H1 (cell line): ENCODE results near the gene DUSP2. TPM values are rescaled to one million over a fixed set of nuclear protein-coding genes. Genes with fewer than 3 reads are reported as not detected.

Experiments used
- CTCF ChIA-PET: fragments of 300-600 bp; sonication (Branson Sonifier 250); formaldehyde crosslinking; loops from one replicate; lab custom pipeline; 2021; ENCODE audit not compliant: partially characterized antibody; lab: Charles Lee
- POLR2A ChIA-PET: fragments of 300-600 bp; sonication (Branson Sonifier 250); formaldehyde crosslinking; loops from one replicate; lab custom pipeline; 2021; ENCODE audit warnings: inconsistent platforms; ENCODE audit not compliant: partially characterized antibody; lab: Charles Lee
- DNase-seq, 2 experiments: peaks; one replicate each; pipeline versions ENCODE4 v3.0.0 to v3.0.0-alpha.2; 2010 to 2022; ENCODE audit warnings: low spot score in 2 of 2, low read depth in 1 of 2, mixed read lengths in 1 of 2
- FAIRE-seq: peaks from 2 replicates; lab custom pipeline; 2011; peaks lifted over from hg19 to GRCh38; lab: Jason Lieb, UNC
- H2AFZ ChIP-seq: 2 replicates; pipeline ENCODE4 v1.8.1; 2012; ENCODE audit warnings: low read length, inconsistent platforms
- H2AK5ac ChIP-seq: 2 replicates; pipeline ENCODE4 v1.6.1; 2013; ENCODE audit warnings: low read depth, low read length
- H2BK120ac ChIP-seq: replicated peaks from 2 replicates; pipeline ENCODE3; 2013; ENCODE audit warnings: low read depth, low read length, inconsistent platforms
- H2BK12ac ChIP-seq: 2 replicates; pipeline ENCODE4 v1.6.1; 2013; ENCODE audit warnings: low read depth, low read length
- H2BK15ac ChIP-seq: 2 replicates; pipeline ENCODE4 v1.6.1; 2013; ENCODE audit warnings: low read length
- H2BK20ac ChIP-seq: 2 replicates; pipeline ENCODE4 v1.6.1; 2013; ENCODE audit warnings: low read length
- H2BK5ac ChIP-seq: 2 replicates; pipeline ENCODE4 v1.6.1; 2013; ENCODE audit warnings: low read depth, low read length
- H3K14ac ChIP-seq: 2 replicates; pipeline ENCODE4 v1.6.1; 2013; ENCODE audit warnings: inconsistent platforms; ENCODE audit not compliant: insufficient read length
- H3K18ac ChIP-seq: 2 replicates; pipeline ENCODE4 v1.6.1; 2013; ENCODE audit warnings: low read length; ENCODE audit errors: extremely low read depth
- H3K23ac ChIP-seq: 2 replicates; pipeline ENCODE4 v1.6.1; 2013; ENCODE audit warnings: inconsistent platforms; ENCODE audit not compliant: insufficient read length
- H3K23me2 ChIP-seq: 2 replicates; pipeline ENCODE4 v1.6.1; 2013; ENCODE audit warnings: low read depth, low read length
- H3K27ac ChIP-seq: 2 replicates; pipeline ENCODE4 v1.6.1; 2011; ENCODE audit warnings: low read depth, low read length, inconsistent platforms
- H3K27me3 ChIP-seq, 4 experiments: replicated peaks in 1 of 4; 1 replicate in 1 of 4; 2 replicates in 3 of 4; pipeline versions ENCODE4 v1.6.1 to v1.8.1; 2011 to 2013; ENCODE audit warnings: low read length in 3 of 4, mild to moderate bottlenecking in 3 of 4, inconsistent platforms in 2 of 4, mixed read lengths in 2 of 4, moderate library complexity in 1 of 4; ENCODE audit not compliant: control insufficient read depth in 3 of 4, insufficient read depth in 3 of 4; ENCODE audit errors: extremely low read depth in 1 of 4
- H3K36me3 ChIP-seq, 4 experiments: 2 replicates each; pipeline versions ENCODE4 v1.6.1 to v1.8.1; 2011 to 2013; ENCODE audit warnings: mild to moderate bottlenecking in 4 of 4, low read length in 3 of 4, moderate library complexity in 2 of 4, control low read depth in 1 of 4, inconsistent platforms in 1 of 4; ENCODE audit not compliant: insufficient read depth in 4 of 4, control insufficient read depth in 2 of 4
- H3K4ac ChIP-seq: replicated peaks from 2 replicates; pipeline ENCODE3; 2013; ENCODE audit warnings: low read length, low read depth, mixed read lengths, inconsistent platforms; ENCODE audit not compliant: insufficient read length
- H3K4me1 ChIP-seq, 4 experiments: replicated peaks in 1 of 4; 1 replicate in 1 of 4; 2 replicates in 3 of 4; pipeline versions ENCODE4 v1.6.1 to v1.8.1; 2011 to 2013; ENCODE audit warnings: low read length in 3 of 4, inconsistent platforms in 2 of 4, mixed read lengths in 1 of 4; ENCODE audit not compliant: insufficient read depth in 4 of 4, control insufficient read depth in 3 of 4
- H3K4me2 ChIP-seq, 2 experiments: 2 replicates each; pipeline versions ENCODE4 v1.6.1 to v1.8.1; 2011 to 2013; ENCODE audit warnings: low read depth in 2 of 2, low read length in 2 of 2, control low read depth in 1 of 2, inconsistent platforms in 1 of 2, mild to moderate bottlenecking in 1 of 2; ENCODE audit not compliant: insufficient read depth in 1 of 2
- H3K4me3 ChIP-seq, 4 experiments: fragments of 200-600, 300-600 bp in 1 of 4; sonication (generic), shearing (Covaris generic), sonication (Bioruptor Twin) in 1 of 4; 2 replicates each; pipeline versions ENCODE4 v1.5.1 to v1.8.1; 2011 to 2016; ENCODE audit warnings: low read length in 4 of 4, low read depth in 3 of 4, control low read depth in 2 of 4, inconsistent platforms in 2 of 4, mild to moderate bottlenecking in 2 of 4, mixed read lengths in 1 of 4, moderate library complexity in 1 of 4; ENCODE audit not compliant: insufficient read depth in 2 of 4; ENCODE audit errors: extremely low read depth in 1 of 4
- H3K56ac ChIP-seq: replicated peaks from 2 replicates; pipeline ENCODE3; 2013; ENCODE audit warnings: low read depth, mild to moderate bottlenecking, mixed read lengths, low read length, inconsistent platforms; ENCODE audit not compliant: insufficient read length
- H3K79me1 ChIP-seq: 2 replicates; pipeline ENCODE4 v1.6.1; 2013; ENCODE audit warnings: low read depth, low read length, control low read depth
- H3K79me2 ChIP-seq, 2 experiments: 2 replicates each; pipeline versions ENCODE4 v1.6.1 to v1.8.1; 2012 to 2013; ENCODE audit warnings: low read length in 2 of 2, mild to moderate bottlenecking in 2 of 2, inconsistent platforms in 1 of 2; ENCODE audit not compliant: insufficient read depth in 2 of 2, control insufficient read depth in 1 of 2
- H3K9ac ChIP-seq, 4 experiments: replicated peaks in 1 of 4; 1 replicate in 1 of 4; 2 replicates in 3 of 4; pipeline versions ENCODE4 v1.6.1 to v1.8.1; 2011 to 2013; ENCODE audit warnings: low read depth in 3 of 4, low read length in 3 of 4, control low read depth in 2 of 4, mild to moderate bottlenecking in 2 of 4, moderate library complexity in 2 of 4, inconsistent platforms in 1 of 4; ENCODE audit errors: extremely low read depth in 1 of 4
- H3K9me3 ChIP-seq, 2 experiments: 2 replicates each; pipeline versions ENCODE4 v1.6.1 to v1.8.1; 2012 to 2013; ENCODE audit warnings: mild to moderate bottlenecking in 2 of 2, moderate library complexity in 2 of 2, control low read depth in 1 of 2, inconsistent platforms in 1 of 2, low read depth in 1 of 2, low read length in 1 of 2, mixed read lengths in 1 of 2; ENCODE audit not compliant: insufficient read depth in 2 of 2
- H4K20me1 ChIP-seq, 2 experiments: replicated peaks in 1 of 2; 2 replicates each; pipeline versions ENCODE3 to v1.8.1; 2011 to 2013; ENCODE audit warnings: inconsistent platforms in 2 of 2, low read length in 2 of 2, mild to moderate bottlenecking in 1 of 2; ENCODE audit not compliant: insufficient read depth in 2 of 2, control insufficient read depth in 1 of 2
- H4K5ac ChIP-seq: 2 replicates; pipeline ENCODE4 v1.6.1; 2013; ENCODE audit warnings: low read length, low read depth, mixed read lengths, inconsistent platforms; ENCODE audit not compliant: insufficient read length
- H4K8ac ChIP-seq: 2 replicates; pipeline ENCODE4 v1.8.0; 2013; ENCODE audit warnings: mild to moderate bottlenecking, moderate library complexity, low read length, inconsistent platforms; ENCODE audit not compliant: insufficient read depth; ENCODE audit errors: extremely low read depth
- H4K91ac ChIP-seq: replicated peaks from 2 replicates; pipeline ENCODE3; 2013; ENCODE audit warnings: low read length, mixed read lengths, inconsistent platforms; ENCODE audit not compliant: insufficient read length
- CBX8 ChIP-seq: fragments of 300-800, 300-1000 bp; sonication (generic); IDR thresholded peaks from 2 replicates; pipeline ENCODE4 v1.7.1; 2016; ENCODE audit warnings: low read depth, low read length, borderline replicate concordance
- CHD2 ChIP-seq: IDR thresholded peaks from 2 replicates; pipeline ENCODE4 v1.6.1; 2012; ENCODE audit warnings: low read length, improper control_type of control experiment
- CTCF ChIP-seq, 3 experiments: IDR thresholded peaks; 1 replicate in 2 of 3; 2 replicates in 1 of 3; pipeline versions ENCODE4 v1.5.1 to v1.6.1; 2011; ENCODE audit warnings: low read length in 3 of 3, mild to moderate bottlenecking in 3 of 3, inconsistent platforms in 2 of 3, low read depth in 1 of 3, moderate library complexity in 1 of 3; ENCODE audit not compliant: insufficient read depth in 1 of 3; ENCODE audit errors: control extremely low read depth in 1 of 3
- EGR1 ChIP-seq: IDR thresholded peaks from 2 replicates; pipeline ENCODE4 v1.6.1; 2011; ENCODE audit warnings: low read depth, low read length, borderline replicate concordance
- GTF2F1 ChIP-seq: IDR thresholded peaks from 2 replicates; pipeline ENCODE4 v1.6.1; 2012; ENCODE audit warnings: low read depth, low read length, improper control_type of control experiment, borderline replicate concordance
- SIN3A ChIP-seq, 2 experiments: IDR thresholded peaks in 1 of 2; conservative IDR thresholded peaks in 1 of 2; 2 replicates each; pipeline ENCODE4 v1.6.1; 2011 to 2012; ENCODE audit warnings: low read length in 2 of 2, improper control_type of control experiment in 1 of 2, low read depth in 1 of 2, mild to moderate bottlenecking in 1 of 2
- TAF7 ChIP-seq: optimal IDR thresholded peaks from 2 replicates; pipeline ENCODE3; 2011; ENCODE audit warnings: low read depth, mild to moderate bottlenecking, inconsistent platforms, low read length, moderate library complexity, borderline replicate concordance
- WGBS, 2 experiments: shearing (Covaris generic) in 1 of 2; methylation state at CpG; one replicate each; pipeline versions ENCODE4 v1.1.6 to v1.1.7; 2013 to 2015; ENCODE audit warnings: low lambda C conversion rate in 2 of 2, mixed read lengths in 2 of 2, inconsistent platforms in 1 of 2, low coverage in 1 of 2, missing lambda C conversion rate in 1 of 2; ENCODE audit not compliant: insufficient replicate concordance in 2 of 2, insufficient coverage in 1 of 2, insufficient read length in 1 of 2; ENCODE audit errors: extremely low coverage in 1 of 2, missing lambda C conversion rate in 1 of 2; 5-methylcytosine and 5-hydroxymethylcytosine counted together
- polyA plus RNA-seq, 7 experiments: library from polyadenylated mRNA; depleted of rRNA in 3 of 7; stranded (reverse) in 5 of 7; unstranded in 2 of 7; fragments of >200 nt in 5 of 7; fragments of 200-250 nt in 2 of 7; gene quantifications; 1 replicate in 5 of 7; 2 replicates in 1 of 7; 4 replicates in 1 of 7; pipeline versions ENCODE4 v1.2.1 to v1.2.3, GENCODE V29; 2011 to 2013; ENCODE audit warnings: missing spikeins in 2 of 7, mixed read lengths in 2 of 7
- total RNA-seq: library from RNA; stranded (reverse); fragmentation: NEBNext Ultra II Directional; extraction: Animal tissue kit (Norgen Biotek cat#: 25700); gene quantifications from 2 replicates; pipeline ENCODE4 v1.2.1, GENCODE V29; 2021

Gene DUSP2
- total and polyA plus RNA-seq, 2 of the 8 experiments (the other 6 are each of a cell fraction or from before 2014, with no cell fraction given): 10.1 to 10.4 TPM

GRCh38 chr2:96153991-96154431 is 8.8 kb upstream of the DUSP2 start:
- DNase-seq (no peak), FAIRE-seq (no peak)
- H4K8ac ChIP-seq: no peak overlapping the region
- no peaks in the 10 kb centered on the region for H3K36me3 ChIP-seq
- peak overlapping the region; percentile 61; the same call in 1 of the 2 replicates for H2BK20ac ChIP-seq
- H3K18ac ChIP-seq: no peak overlapping the region
- no peak overlapping the region for H4K5ac ChIP-seq
- no peaks in the 10 kb centered on the region for H4K20me1 ChIP-seq
- ChIA-PET CTCF (interaction anchor here (1.0 to 10.1 kb wide), 4 partner anchors 10 to 114 kb away, joined by 4 to 98 read pairs (median 27); partner anchors contain the start of gene ASTL), POLR2A (interaction anchor here (0.6 to 1.5 kb wide), 2 partner anchors 15 to 25 kb away, joined by 3 to 4 read pairs; partner anchors contain the start of gene ASTL)
- no peak overlapping the region for H3K4me3 ChIP-seq
- 76% methylated on average over 5 of the region's 7 CpGs; no CpG with 5 or more reads in 1 of the 2 experiments for WGBS, 2 experiments
- H3K4me2 ChIP-seq: no peak overlapping the region
- H2AFZ ChIP-seq: no peak overlapping the region; the same call in 1 of the 2 replicates
- peak overlapping the region; percentile 73 for H3K4ac ChIP-seq
- no peak overlapping the region for H4K91ac ChIP-seq
- no peak overlapping the region for H3K27ac ChIP-seq
- H2BK12ac ChIP-seq: 0 out of 2 replicates have a peak overlapping the region, but pooled peaks have one; percentile 43
- no peak overlapping the region for H3K9ac ChIP-seq
- no peak overlapping the region for H2BK120ac ChIP-seq
- H3K79me2 ChIP-seq: no peaks in the 10 kb centered on the region
- H3K14ac ChIP-seq: no peak overlapping the region
- H3K27me3 ChIP-seq: no peaks in the 10 kb centered on the region; a peak in 1 of 7 replicates
- H2BK15ac ChIP-seq: no peak overlapping the region
- no peak overlapping the region for H2BK5ac ChIP-seq
- no peaks in the 10 kb centered on the region; the same call in 1 of the 2 replicates for H3K23me2 ChIP-seq
- no peak overlapping the region for H3K56ac ChIP-seq
- no peaks in the 10 kb centered on the region for H3K79me1 ChIP-seq
- H3K9me3 ChIP-seq: no peaks in the 10 kb centered on the region
- TF ChIP-seq TAF7: no peak
- peak in 2 of 3 experiments; percentile 35 to 43; a peak in 3 of 4 replicates for TF ChIP-seq CTCF (IDR thresholded peaks at IDR 0.05; ENCODE audit: control extremely low read depth in 1 of 3, insufficient read depth in 1 of 3, low read depth in 1 of 3, low read length in 3 of 3)
- no peak for TF ChIP-seq GTF2F1
- no peak for TF ChIP-seq CHD2
- no peak for TF ChIP-seq CBX8
- TF ChIP-seq EGR1: no peak
- TF ChIP-seq SIN3A (conservative IDR thresholded peaks at IDR 0.05 in 1 of 2, IDR thresholded peaks at IDR 0.05 in 1 of 2; ENCODE audit: low read depth in 1 of 2, low read length in 2 of 2): no peak
- H3K4me1 ChIP-seq: peaks cover 0 to 20% (median 7%) of the 10 kb centered on the region in 4 experiments; a peak in 6 of 7 replicates
- no peak overlapping the region for H2AK5ac ChIP-seq
- H3K23ac ChIP-seq: no peak overlapping the region
